K562 (cell line): ENCODE measurements around the gene ETHE1. TPM values are rescaled to one million over a fixed set of nuclear protein-coding genes. Genes with fewer than 3 reads are reported as not detected.

Experiments used
- CREBBP ChIP-seq: IDR thresholded peaks from one replicate; pipeline ENCODE4 v1.6.1; 2012; ENCODE audit warnings: low read depth, mild to moderate bottlenecking, control low read depth, inconsistent platforms, low read length
- FOXJ2 ChIP-seq: fragments of 200-800 bp; sonication (Bioruptor generic); IDR thresholded peaks from 2 replicates; pipeline ENCODE4 v1.6.1; 2016; ENCODE audit warnings: missing genetic modification characterization, missing compliant biosample characterization
- NCOA4 ChIP-seq: fragments of 450-650 bp; IDR thresholded peaks from 2 replicates; pipeline ENCODE4 v1.6.1; 2018; ENCODE audit warnings: mild to moderate bottlenecking; ENCODE audit not compliant: partially characterized antibody
- NEUROD1 ChIP-seq: fragments of 150-350 bp; IDR thresholded peaks from 2 replicates; pipeline ENCODE4 v1.6.1; 2014; ENCODE audit warnings: borderline replicate concordance, low read length, low read depth; ENCODE audit not compliant: partially characterized antibody
- RREB1 ChIP-seq: fragments of 250-450 bp; sonication (Bioruptor Pico); IDR thresholded peaks from 2 replicates; pipeline ENCODE4 v1.4.0; 2020
- ZBTB7A ChIP-seq: IDR thresholded peaks from 2 replicates; pipeline ENCODE4 v1.6.1; 2011; ENCODE audit warnings: low read depth, mild to moderate bottlenecking, low read length, moderate library complexity, borderline replicate concordance; ENCODE audit not compliant: control insufficient read depth
- ZNF407 ChIP-seq: fragments of 450-650 bp; IDR thresholded peaks from 2 replicates; pipeline ENCODE4 v1.6.1; 2016; ENCODE audit warnings: low read depth
- ZNF431 ChIP-seq: sonication (generic); formaldehyde crosslinking; IDR thresholded peaks from 2 replicates; pipeline ENCODE4 v1.8.0; 2022; ENCODE audit warnings: mild to moderate bottlenecking, missing genetic modification reagents
- polyA plus RNA-seq, 8 experiments: library from polyadenylated mRNA; depleted of rRNA in 4 of 8; stranded (reverse) in 5 of 8; unstranded in 3 of 8; fragments of >200 nt; fragmentation: Nextera tagmentation in 2 of 8; fragmentation: Illumina TruSeq in 1 of 8; extraction: Ambion mirVana in 2 of 8; extraction: Trizol in 1 of 8; gene quantifications; 2 replicates each; pipeline versions ENCODE4 v1.2.1 to v1.2.3, GENCODE V29; 2011 to 2014; ENCODE audit warnings: inconsistent platforms in 1 of 8, missing spikeins in 1 of 8
- total RNA-seq, 7 experiments: library from RNA; depleted of rRNA in 6 of 7; stranded (reverse); fragments of >200 nt in 6 of 7; fragmentation: Illumina TruSeq in 2 of 7; extraction: Trizol in 2 of 7; gene quantifications; 2 replicates each; pipeline versions ENCODE4 v1.2.1 to v1.2.3, GENCODE V29; 2011 to 2021; ENCODE audit warnings: low replicate concordance in 1 of 7
- TF ChIP-seq, protein P1 (sequence below): sonication (generic); formaldehyde crosslinking; IDR thresholded peaks from 2 replicates; pipeline ENCODE4 v1.8.1; 2022; ENCODE audit warnings: missing genetic modification reagents

Gene ETHE1
- total and polyA plus RNA-seq, 9 of the 15 experiments (the other 6 are each of a cell fraction or from before 2014, with no cell fraction given): 2.9 to 21.0 (median 10.2) TPM

- TF ChIP-seq ZBTB7A (peak; percentile 91), FOXJ2 (tag) (no peak), CREBBP (no peak), RREB1 (CRISPR knock-in tag) (no peak), NEUROD1 (peak; percentile 81), ZNF407 (no peak), NCOA4 (no peak), ZNF431 (CRISPR knock-in tag) (0 out of 2 replicates have a peak, but pooled peaks have one; percentile 40)
- TF ChIP-seq, protein P1, sequence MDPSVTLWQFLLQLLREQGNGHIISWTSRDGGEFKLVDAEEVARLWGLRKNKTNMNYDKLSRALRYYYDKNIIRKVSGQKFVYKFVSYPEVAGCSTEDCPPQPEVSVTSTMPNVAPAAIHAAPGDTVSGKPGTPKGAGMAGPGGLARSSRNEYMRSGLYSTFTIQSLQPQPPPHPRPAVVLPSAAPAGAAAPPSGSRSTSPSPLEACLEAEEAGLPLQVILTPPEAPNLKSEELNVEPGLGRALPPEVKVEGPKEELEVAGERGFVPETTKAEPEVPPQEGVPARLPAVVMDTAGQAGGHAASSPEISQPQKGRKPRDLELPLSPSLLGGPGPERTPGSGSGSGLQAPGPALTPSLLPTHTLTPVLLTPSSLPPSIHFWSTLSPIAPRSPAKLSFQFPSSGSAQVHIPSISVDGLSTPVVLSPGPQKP (CRISPR knock-in tag): no peak
Observed at GRCh38 chr19:43526884-43527859, at the start of gene ETHE1 (continued).
